GM18867 (cell line): ENCODE data around the gene NT5M.

Source experiments
- ATAC-seq: cut with Tn5 transposase; IDR thresholded peaks from one replicate; pipeline ENCODE4 v1.9.1; 2021; ENCODE audit warnings: mild to moderate bottlenecking, moderate library complexity; ENCODE audit not compliant: unreplicated experiment

NT5M gene

DNA sequence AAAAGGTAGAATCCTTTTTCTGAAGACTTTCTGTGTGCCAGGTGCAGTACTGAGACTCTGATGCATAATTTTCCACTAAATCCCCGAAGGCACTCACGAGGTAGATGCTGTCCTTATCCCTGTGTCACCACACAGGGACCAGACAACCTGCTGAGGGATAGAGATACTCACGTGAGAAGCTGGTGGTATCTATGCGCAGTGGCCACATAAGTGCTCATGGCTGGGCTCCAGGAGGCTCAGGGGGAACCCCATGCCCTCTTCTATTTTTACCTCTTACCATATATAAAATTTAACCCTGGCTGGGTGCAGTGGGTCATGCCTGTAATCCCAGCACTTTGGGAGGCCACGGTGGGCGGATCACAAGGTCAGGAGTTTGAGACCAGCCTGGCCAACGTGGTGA, 38.3 kb downstream of the NT5M start:
- no peak for ATAC-seq

DNA sequence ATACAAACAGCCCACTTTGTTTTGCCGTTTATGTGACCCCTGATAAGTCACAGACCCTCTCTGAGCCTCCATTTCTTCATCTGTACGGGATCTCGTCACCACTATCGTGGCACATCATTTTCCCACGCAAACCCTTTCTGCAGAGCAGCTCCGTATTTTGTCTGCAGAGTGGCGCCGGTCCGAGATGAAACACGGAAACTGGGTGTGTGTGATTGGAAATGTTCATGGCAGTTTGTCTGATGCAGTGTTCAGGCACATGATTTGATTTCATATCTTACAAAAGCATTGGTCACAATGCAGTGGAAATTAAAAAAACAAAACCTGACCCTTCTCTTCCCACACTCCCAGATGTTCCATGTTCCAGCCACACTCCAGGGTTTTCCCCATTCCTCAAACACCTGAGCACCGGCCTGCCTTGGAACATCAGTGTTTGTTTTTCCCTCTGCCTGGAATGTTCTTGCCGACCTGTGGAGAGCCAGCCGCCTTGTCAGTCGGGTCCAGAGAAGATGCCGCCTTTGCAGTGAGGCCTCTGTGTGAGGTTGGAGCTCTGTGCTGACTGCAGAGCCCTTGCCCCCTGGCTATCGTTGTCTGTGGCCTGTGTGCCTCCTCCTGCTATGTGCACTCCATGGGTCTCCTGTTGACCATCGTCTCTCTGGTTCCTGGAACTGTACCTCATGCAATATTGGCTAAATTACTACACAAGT, 39.2 kb downstream of the NT5M start:
- no peak for ATAC-seq

DNA sequence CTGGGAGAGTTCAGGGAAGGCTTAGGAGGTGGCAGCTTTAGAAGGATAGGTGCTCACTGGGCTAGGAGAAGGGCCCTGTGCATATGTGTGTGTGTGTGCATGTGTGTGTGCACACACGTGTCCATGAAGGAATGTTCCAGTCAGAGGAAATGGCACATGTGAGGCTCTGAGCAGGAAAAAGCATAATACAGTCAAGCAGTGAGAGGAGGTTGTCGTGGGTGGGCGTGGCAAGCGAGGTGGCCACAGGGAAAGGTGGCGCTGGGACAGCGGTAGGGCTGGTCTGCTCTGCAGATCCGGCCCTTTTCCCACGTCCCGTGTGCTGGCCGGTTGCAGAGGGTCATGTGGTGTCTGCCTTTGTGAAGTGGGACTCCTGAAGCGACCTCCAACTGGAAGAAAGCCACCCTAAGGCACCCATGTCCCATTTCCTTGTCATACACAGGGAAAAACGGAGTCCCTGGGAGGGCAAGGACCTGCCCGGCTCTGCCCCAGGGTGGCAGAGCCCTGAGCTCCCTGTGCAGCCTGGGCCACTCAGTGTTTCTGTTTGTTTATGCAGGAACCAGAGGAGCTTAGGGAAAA, 40.1 kb downstream of the NT5M start:
- ATAC-seq: no peak

DNA sequence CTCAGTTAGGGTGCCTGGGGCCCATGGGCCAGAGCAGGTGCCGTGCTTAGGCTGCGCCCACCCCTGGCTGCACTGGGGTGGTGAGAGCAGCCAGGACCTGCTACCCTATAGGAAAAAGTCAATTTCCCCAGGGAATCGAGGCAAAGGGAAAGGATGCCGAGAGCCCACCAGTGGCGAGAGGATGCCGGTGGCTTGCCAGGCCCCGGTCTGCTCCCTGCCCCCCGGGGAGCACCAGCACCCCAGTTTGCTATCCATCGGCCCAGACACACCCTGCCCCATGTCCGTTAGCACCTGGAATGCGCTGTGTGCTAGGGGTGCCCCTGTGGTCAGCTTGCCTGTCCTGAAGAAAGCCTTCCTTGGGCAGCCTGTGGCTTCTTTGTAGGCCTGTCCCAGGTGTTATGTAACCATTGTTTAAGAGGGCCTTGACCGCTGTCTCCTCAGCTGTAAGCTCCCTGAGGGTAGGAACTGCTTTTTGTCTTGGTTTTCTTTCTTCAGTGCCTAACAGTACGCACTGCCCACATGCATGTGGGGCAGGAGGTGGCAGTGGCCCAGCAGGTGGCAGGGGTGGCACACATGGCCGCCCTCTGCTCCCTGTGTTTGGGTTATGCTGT, 40.8 kb downstream of the NT5M start:
- no peak for ATAC-seq

DNA sequence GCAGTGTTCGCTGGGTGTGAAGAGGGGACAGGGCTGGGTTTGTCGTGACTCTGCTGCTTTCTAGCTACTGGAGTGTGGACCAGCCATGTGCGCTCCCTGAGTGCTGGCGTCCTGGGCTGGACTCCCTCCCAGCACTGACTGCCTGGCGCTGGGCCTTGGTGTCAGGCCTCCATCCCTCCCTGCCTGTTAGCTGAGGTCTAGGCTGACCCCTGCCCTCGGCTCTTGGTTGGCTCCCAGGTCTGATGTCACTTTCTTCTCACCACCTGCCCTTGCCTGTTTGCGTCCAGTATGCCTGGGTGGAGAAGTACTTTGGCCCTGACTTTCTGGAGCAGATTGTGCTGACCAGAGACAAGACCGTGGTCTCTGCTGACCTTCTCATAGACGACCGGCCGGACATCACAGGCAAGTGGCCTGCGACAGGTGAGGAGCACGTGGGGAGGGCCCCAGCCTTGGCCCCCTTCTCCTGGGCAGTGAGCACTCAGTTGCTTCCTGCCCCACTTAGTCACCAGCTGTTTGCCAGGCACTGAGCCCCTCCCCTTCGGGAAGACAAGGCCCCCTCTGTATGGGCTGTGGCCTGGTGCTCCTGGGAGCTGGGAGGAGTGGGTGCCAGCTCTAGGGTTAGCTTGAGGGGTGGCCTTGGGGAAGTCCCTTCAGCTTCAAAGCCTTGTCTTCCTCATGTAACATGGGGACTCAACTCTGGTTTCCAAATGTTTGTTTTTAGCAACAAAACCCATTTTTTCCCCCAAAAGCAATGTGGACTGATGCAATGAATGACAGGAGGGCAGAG, 41.5 kb downstream of the NT5M start:
- no peak for ATAC-seq

DNA sequence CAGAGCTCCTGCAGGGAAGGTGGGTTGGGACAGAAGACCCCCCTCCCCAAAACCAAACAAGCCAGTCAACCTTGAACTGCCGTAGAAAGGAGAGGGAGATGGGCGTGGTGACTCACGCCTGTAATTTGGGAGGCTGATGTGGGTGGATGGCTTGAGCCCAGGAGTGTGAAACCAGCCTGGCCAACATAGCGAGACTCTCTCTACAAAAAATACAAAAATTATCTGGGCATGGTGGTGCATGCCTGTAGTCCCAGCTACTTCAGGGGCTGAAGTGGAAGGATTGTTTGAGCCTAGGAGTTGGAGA, 42.1 kb downstream of the NT5M start:
- ATAC-seq: no peak

DNA sequence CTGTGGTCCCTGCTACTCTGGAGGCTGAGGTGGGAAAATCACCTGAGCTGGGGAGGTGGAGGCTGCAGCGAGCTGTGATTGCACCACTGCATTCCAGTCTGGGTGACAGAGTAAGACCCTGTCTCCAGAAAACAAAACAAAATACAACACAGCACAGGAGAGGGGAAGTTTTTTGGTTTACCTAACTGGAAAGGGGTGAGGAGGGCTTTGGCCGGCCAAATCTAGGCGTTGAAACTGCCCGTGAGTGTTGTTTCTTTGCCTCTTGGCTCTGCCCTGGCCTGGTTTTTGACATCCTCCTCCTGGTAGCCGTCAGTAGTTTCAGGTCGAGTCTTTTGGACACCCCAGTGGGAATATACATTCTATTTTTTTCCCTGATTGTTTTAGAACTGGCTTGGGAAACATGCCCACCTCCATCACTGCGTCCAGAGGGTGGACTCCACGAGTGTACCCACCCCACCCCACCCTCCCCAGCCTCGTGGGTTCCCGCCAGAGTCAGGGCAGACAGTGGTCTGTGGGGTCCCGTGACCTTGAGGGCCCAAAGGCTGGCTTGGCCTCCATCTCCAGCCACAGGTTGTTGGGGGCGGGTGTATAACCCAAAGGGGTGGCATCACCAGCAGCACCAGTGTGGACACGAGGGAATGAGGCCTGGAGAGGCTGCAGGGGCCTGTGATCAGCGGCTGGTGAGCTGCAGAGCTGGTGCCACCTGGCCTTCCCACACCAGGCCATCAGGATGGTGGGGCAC, 42.7 kb downstream of the NT5M start:
- no peak for ATAC-seq

DNA sequence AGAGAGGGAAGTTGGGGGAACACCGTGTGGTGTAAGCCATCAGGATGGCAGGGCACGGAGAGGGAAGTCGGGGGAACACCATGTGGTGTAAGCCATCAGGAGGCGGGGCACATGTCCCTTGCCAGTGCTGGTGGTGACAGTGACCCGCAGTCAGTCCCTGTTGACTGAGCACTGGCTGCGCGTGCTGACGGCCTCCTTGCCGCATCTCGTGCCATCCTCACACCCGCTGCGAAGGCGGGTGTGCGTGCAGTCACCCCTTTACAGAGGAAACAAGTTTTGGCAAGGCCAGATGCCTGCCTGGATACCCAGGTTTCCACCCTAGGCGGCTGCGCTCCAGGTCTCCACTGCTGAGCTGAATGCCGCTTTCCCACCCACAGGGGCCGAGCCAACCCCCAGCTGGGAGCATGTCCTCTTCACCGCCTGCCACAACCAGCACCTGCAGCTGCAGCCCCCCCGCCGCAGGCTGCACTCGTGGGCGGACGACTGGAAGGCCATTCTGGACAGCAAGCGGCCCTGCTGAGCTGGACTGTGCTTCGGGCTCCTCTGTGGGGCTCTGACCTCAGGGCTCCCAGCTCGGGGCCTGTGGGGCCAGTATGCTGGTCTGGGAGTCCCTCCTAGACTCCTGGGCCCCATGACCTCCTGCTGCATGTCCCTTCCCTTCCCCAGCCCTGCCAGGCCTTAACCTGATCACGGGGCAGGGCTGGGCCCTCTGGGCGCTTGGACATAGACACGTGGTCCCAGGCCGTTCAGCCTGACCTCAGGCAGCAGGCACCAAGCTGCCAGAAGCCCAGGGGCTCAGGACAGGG, 43.5 kb downstream of the NT5M start:
- no peak for ATAC-seq

DNA sequence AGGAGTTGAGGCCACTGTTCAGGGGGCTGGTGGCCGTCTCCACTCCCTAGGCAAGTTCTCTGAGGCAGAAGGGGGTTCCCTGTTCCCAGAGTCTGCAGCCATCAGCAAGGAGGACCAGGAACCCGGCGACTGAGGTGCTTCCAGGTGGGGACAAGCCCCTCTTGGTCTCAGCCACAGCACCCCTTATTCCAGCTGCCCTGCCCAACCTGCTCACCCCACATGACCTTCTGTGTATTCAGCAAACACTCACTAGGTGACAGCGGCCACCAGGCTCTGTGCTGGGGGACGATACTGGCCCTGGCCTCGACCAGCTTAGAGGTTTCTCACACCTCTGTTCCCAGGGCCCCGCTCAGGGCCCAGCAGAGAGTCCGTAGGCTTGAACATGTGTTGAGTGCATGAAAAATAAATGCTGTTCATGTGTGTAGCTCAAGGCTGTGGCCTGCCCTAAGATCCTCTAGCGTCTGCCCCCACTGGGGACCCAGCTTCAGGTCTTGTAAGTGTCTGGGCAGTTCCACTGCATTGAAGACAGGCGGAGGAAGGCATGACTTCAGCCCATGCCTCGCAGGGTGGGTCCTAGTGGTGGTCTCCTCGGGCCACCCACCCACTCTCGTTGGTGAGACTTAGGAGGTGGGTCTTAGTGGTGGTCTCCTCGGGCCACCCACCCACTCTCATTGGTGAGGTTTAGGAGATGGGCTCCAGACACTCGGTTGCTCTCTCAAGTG, 44.2 kb downstream of the NT5M start:
- no peak for ATAC-seq

DNA sequence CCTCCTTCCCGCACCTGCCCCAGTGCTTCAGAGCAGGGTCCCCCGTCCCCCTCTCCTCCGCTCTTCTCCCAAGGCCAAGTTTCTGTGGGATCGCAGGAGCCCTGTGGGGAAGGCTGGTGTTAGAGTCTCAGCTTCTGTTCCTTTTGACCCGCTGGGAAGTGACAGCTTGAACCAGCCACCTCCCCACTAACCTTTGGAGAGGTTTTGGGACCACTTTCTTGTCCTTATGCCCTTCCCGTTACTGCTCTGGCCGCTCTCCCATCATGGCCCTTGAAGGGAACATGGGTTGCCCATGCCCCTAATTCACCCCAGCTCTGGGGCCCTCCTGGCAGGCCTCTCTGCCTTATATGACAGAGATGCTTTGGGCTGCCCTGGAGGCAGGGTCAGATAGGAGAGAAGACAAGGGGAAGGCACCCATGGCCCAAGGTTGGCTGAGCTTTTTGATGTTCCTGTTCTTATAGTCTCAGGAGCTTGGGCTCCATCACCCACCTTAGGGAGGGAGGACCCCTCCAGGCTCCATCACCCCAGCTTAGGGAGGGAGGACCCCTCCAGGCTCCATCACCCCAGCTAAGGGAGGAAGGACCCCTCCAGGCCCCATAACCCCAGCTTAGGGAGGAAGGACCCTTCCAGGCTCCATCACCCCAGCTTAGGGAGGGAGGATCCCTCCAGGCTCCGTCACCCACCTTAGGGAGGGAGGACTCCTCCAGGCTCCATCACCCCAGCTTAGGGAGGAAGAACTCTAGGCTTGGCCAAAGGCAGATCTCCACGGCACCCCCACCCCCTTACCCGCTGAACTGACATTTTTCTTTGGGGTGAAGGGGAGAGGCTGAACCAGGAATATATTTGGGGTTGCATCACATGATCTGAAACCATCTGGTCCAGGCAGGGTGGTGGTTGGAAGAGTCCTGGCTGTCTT, 45.0 kb downstream of the NT5M start:
- no peak for ATAC-seq

DNA sequence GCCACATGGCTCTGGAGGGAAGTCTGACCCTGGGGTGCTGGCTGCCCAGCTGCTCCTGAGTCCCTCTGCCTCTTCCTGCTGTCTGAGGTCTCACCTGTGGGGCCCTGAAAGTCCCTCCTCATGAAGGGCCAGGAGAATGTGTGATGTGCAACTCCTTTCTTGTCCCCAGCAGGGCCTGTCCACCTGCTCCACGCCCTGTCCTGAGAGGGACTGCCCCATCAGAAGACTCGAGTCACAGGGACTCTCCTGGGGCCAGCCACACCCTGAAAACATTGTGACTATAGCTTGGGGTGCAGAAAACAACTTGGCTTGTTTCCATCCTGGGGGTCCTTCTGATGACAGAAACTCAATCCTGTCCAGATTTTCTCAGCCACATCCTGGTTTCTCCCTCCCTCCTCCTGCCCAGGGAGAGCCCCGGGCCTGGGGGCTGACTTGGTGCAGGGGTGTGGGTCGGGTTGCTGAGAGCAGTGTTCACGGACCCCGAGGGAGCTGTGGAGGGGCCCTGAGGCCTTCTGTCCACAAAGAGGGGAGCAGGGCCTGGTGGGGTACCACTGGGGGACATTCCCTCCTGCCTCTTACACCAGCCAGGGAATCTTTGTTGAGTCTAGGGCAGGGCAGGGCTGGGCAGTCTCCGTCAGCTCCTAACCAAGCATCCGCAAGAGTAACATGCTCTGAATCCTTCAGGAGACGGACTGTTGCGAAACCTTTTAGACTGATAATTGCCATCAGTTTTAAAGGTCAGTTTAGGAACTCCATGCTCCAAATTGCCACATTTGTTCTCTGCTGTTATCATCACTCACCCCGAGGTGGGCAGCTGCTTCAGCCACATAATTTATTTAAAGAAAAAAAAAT, 45.9 kb downstream of the NT5M start:
- ATAC-seq: no peak

DNA sequence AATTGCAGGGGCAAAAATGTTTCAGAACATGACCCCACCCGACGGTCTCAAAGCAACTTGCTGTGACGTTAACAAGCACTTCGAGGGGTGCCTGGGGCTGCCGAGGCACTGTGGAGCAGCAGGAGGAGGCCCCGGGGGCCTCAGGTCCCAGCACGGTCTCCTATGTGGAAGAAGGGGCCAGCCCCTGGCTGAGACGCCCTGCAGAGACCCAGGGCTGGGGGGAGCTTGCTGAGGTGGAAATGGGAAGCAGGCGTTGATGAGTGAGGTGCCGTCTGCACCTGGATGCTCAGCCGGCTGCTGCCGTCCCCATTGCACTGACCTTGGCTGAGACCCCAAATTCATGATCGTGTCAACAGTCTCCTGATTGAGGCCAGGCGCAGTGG, 46.5 kb downstream of the NT5M start:
- ATAC-seq: no peak

DNA sequence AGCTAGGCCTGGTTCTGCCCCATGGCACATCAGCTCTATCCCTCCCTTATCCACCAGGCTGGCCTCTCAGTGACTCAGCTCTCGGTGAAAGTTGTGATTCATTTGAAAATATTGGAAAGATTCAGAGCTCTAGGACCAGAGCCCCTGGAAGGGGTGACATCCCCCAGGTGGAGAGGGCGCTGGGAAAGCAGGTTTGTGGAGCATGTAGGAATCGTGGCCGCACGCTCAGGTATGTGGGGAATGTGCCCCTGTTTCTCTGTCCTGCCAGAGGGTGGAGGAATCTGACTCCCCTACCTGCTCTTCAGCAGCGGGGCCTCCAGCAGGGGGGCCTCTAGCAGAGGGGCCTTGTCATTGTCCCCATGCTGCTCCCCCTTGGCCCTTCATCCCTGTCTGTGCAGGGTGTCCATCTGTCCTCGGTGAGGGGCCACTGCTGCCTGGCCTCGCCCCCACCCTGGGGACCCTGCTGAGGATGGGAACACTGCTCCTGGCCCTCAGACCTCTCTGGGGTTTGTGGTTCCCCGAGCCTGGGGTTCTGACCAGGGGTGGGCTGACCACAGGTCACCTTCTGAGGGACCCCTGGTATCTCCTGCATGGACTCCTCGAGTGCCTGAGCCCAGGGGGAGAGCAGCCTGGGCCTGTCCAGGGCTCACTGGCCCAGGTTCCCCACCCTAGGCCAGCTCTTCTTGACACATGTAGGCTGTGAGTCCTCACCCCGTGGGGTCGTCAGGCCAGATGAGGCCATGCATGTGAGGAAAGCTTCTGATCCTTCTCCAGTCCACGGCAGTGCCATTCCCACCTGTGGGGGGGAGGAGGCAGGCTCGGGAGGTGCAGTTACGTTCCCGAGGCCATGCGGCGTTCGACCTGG, 47.5 kb downstream of the NT5M start:
- ATAC-seq: no peak

DNA sequence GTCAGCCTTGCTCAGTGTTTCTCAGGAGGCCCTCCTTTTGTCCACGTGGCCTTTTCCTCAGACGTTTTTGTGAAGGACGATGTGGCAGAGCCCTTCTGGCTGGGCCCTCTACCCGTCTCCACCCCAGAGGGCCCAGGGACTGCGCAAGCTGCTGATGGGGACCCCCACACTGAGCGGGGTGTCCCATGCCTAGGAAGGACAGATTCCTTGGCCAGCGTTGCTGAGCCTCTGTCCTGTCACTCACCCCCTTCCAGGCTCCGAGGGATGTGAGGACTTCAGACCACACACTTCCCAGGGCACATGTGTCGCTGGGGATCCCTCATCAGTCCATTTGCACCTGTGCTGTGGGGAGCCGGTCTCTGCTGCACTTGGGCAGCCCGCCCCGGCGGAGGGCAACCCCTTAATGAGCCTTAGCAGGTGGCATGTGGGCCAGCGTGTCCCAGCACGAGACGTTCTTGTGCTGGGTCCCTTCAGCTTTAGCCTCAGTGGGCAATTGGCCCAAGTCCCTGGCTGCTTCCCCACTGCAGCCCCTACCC, 48.3 kb downstream of the NT5M start:
- no peak for ATAC-seq

DNA sequence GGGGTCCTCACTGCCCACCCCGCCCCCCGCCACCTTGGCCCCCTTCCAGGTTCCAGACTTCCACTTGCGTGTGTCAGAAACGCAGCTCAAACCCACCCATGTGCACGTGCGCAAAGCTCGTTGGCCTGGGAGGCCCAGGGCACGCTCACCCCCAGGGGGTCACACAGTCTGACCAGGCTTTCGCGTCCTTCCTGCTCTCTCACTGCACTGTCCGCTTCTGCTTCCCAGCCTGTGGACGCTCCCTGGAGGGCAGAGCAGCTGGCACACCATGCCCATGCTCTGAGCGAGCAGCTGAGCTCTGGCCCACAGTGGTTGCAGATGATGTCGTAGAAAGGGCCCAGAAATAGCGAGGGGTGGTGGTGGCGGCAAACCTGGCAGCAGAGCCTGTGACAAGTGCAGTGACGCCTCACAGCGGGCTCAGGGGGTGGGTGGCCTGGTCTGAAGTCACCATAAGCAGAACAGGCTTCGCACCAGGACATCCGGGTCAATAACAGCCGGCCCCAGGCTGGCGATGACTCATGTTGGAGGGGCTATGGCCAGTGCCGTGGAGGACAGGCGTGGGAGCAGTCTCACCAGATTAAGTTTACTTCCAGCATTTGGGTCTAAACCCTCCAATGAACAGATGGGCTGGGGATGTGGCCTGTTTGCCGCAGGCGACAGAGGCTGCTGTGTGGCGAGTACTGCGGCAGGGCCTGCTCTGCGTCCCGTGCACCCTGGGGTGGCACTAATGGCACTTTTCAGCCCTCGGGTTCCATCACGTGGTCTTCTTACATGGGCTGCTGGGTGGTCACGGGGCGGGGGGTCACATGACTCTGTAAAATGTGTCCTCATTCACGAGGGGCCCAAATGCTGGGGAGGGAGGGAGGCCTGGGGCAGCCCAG, 49.0 kb downstream of the NT5M start:
- no peak for ATAC-seq
